Cerebellar nuclear complex (tissue), 1 donor: ENCODE data around the gene NT5M.

Source experiments
- DNase-seq, 2 experiments: peaks; one replicate each; lab custom pipeline; 2025; lab: John Stamatoyannopoulos, UW

Gene NT5M

GRCh38 chr17:17395246-17395802 lies 92.2 kb downstream of the NT5M start:
- no peak for DNase-seq

- DNase-seq = no peak
These were observed 92.7 kb downstream of the NT5M start for GRCh38 chr17:17395885-17396284.
